Adipocyte (in vitro differentiated cells): ENCODE results near the gene USP35.

Experiments
- DNase-seq: peaks from one replicate; pipeline ENCODE4 v3.0.0-alpha.2; 2015; ENCODE audit warnings: low read depth
- H3K27me3 ChIP-seq: replicated peaks from 2 replicates; pipeline ENCODE4 v1.7.0; 2013; ENCODE audit warnings: mild to moderate bottlenecking, low read length, moderate library complexity; ENCODE audit not compliant: control insufficient read depth, insufficient read depth
- H3K36me3 ChIP-seq: 2 replicates; pipeline ENCODE4 v1.7.0; 2013; ENCODE audit warnings: low read length, mild to moderate bottlenecking, moderate library complexity; ENCODE audit not compliant: control insufficient read depth, insufficient read depth, severe bottlenecking
- H3K4me1 ChIP-seq: 2 replicates; pipeline ENCODE4 v1.7.0; 2013; ENCODE audit warnings: mild to moderate bottlenecking, low read length, moderate library complexity; ENCODE audit not compliant: control insufficient read depth, insufficient read depth
- H3K4me3 ChIP-seq: 2 replicates; pipeline ENCODE4 v1.7.0; 2013; ENCODE audit warnings: mild to moderate bottlenecking, low read length, moderate library complexity
- H3K9ac ChIP-seq: 2 replicates; pipeline ENCODE4 v1.7.0; 2013; ENCODE audit warnings: mild to moderate bottlenecking, low read length, moderate library complexity
- H3K9me3 ChIP-seq: 2 replicates; pipeline ENCODE4 v1.7.0; 2013; ENCODE audit warnings: mild to moderate bottlenecking, low read length, moderate library complexity; ENCODE audit not compliant: control insufficient read depth

The USP35 gene

GRCh38 chr11:78262691-78263090 is 74.0 kb downstream of the USP35 start:
- H3K4me3 ChIP-seq = no peak overlapping the region
- no peak overlapping the region for H3K9ac ChIP-seq
- peaks cover 9% of the 10 kb centered on the region for H3K4me1 ChIP-seq
- peak; percentile 27 for DNase-seq
- no peaks in the 10 kb centered on the region for H3K9me3 ChIP-seq
- no peaks in the 10 kb centered on the region for H3K27me3 ChIP-seq
- no peaks in the 10 kb centered on the region for H3K36me3 ChIP-seq
